H1 (cell line): ENCODE results near the gene UFD1. TPM values are rescaled to one million over a fixed set of nuclear protein-coding genes. Genes with fewer than 3 reads are reported as not detected.

ENCODE experiments used
- ATF2 ChIP-seq: IDR thresholded peaks from 2 replicates; pipeline ENCODE4 v1.6.1; 2012; ENCODE audit warnings: low read length, inconsistent platforms
- EP300 ChIP-seq, 2 experiments: IDR thresholded peaks; 1 replicate in 1 of 2; 2 replicates in 1 of 2; pipeline ENCODE4 v1.6.1; 2011 to 2012; ENCODE audit warnings: low read depth in 2 of 2, low read length in 2 of 2, mild to moderate bottlenecking in 2 of 2, borderline replicate concordance in 1 of 2, inconsistent platforms in 1 of 2, moderate library complexity in 1 of 2
- EZH2 ChIP-seq: fragments of 200-600 bp; sonication (generic); IDR thresholded peaks from 2 replicates; pipeline ENCODE4 v1.7.1; 2012; ENCODE audit warnings: low read depth, mild to moderate bottlenecking, moderate library complexity, low read length, inconsistent platforms; ENCODE audit not compliant: severe bottlenecking
- polyA plus RNA-seq, 7 experiments: library from polyadenylated mRNA; depleted of rRNA in 3 of 7; stranded (reverse) in 5 of 7; unstranded in 2 of 7; fragments of >200 nt in 5 of 7; fragments of 200-250 nt in 2 of 7; gene quantifications; 1 replicate in 5 of 7; 2 replicates in 1 of 7; 4 replicates in 1 of 7; pipeline versions ENCODE4 v1.2.1 to v1.2.3, GENCODE V29; 2011 to 2013; ENCODE audit warnings: missing spikeins in 2 of 7, mixed read lengths in 2 of 7
- total RNA-seq: library from RNA; stranded (reverse); fragmentation: NEBNext Ultra II Directional; extraction: Animal tissue kit (Norgen Biotek cat#: 25700); gene quantifications from 2 replicates; pipeline ENCODE4 v1.2.1, GENCODE V29; 2021

The UFD1 gene
- total and polyA plus RNA-seq, 2 of the 8 experiments (the other 6 are each of a cell fraction or from before 2014, with no cell fraction given) = 74.6 to 116 TPM

GRCh38 chr22:19420321-19420720 lies 58.7 kb downstream of the UFD1 start (continued):
- TF ChIP-seq ATF2 = no peak
- no peak for TF ChIP-seq EZH2
- TF ChIP-seq EP300 (IDR thresholded peaks at IDR 0.05; ENCODE audit: borderline replicate concordance in 1 of 2, low read depth in 2 of 2, low read length in 2 of 2) = no peak
